Fibroblast of skin of abdomen (primary cell): ENCODE measurements around the gene PBLD. TPM values are rescaled to one million over a fixed set of nuclear protein-coding genes. Genes with fewer than 3 reads are reported as not detected.

Source experiments
- DNase-seq: peaks from one replicate; pipeline ENCODE4 v3.0.0-alpha.2; 2013
- polyA plus RNA-seq, 2 experiments: library from polyadenylated mRNA; unstranded; fragments of 120-200 nt; gene quantifications; one replicate each; pipeline ENCODE4 v1.2.1, GENCODE V29; 2013; ENCODE audit not compliant: insufficient read length in 2 of 2

Gene PBLD
- polyA plus RNA-seq (2013, experiment 1 of 2; ENCODE audit: insufficient read length) = 7.7 TPM
- 4.6 TPM for polyA plus RNA-seq (2013, experiment 2 of 2; ENCODE audit: insufficient read length)

- DNase-seq = peak; percentile 85
These were observed at the start of gene PBLD for GRCh38 chr10:68332259-68333057. TSS of gene PBLD (minus strand) at chr10:68332928. CDS start at chr10:68306844, 26,084 bp downstream.

GRCh38 chr10:68371604-68372003 lies 38.9 kb upstream of the PBLD start:
- DNase-seq = no peak

GRCh38 chr10:68367121-68367520 lies 34.4 kb upstream of the PBLD start:
- no peak for DNase-seq

GRCh38 chr10:68366600-68366999 lies 33.9 kb upstream of the PBLD start:
- DNase-seq = no peak

- no peak for DNase-seq
These were observed 32.9 kb upstream of the PBLD start for GRCh38 chr10:68365611-68366010.

GRCh38 chr10:68364101-68364886 lies 31.6 kb upstream of the PBLD start:
- DNase-seq = no peak

- DNase-seq = no peak
These were observed 29.9 kb upstream of the PBLD start for GRCh38 chr10:68362590-68362989.

GRCh38 chr10:68359189-68359588 lies 26.5 kb upstream of the PBLD start:
- no peak for DNase-seq

- no peak for DNase-seq
These were observed 20.8 kb upstream of the PBLD start for GRCh38 chr10:68353537-68353936.

GRCh38 chr10:68348265-68348741 lies 15.6 kb upstream of the PBLD start:
- peak; percentile 47 for DNase-seq

GRCh38 chr10:68346774-68347173 lies 14.0 kb upstream of the PBLD start:
- no peak for DNase-seq

- DNase-seq = no peak
These were observed 12.9 kb upstream of the PBLD start for GRCh38 chr10:68345621-68346020.

GRCh38 chr10:68342909-68343516 lies 10.3 kb upstream of the PBLD start:
- DNase-seq = no peak

- DNase-seq = no peak
These were observed 7.8 kb upstream of the PBLD start for GRCh38 chr10:68340358-68341080.

GRCh38 chr10:68336754-68337351 lies 4.1 kb upstream of the PBLD start:
- DNase-seq = no peak

- no peak for DNase-seq
These were observed 2.1 kb upstream of the PBLD start for GRCh38 chr10:68334672-68335467.

- no peak for DNase-seq
These were observed 1.0 kb upstream of the PBLD start for GRCh38 chr10:68333440-68334431.

GRCh38 chr10:68333058-68333395 lies 299 bp upstream of the PBLD start:
- no peak for DNase-seq

- DNase-seq = peak; percentile 98
These were observed 1.1 kb downstream of the PBLD start, which contains the start of gene HNRNPH3 for GRCh38 chr10:68331455-68332258. TSS of gene HNRNPH3 (plus strand) at chr10:68332064. CDS start at chr10:68337222, 5,158 bp downstream.
